Activated naive CD8-positive, alpha-beta T cell (primary cell): ENCODE measurements around the gene ITPR3.
A peak's percentile ranks its signal among the peaks of the same experiment; 100 is the strongest.
"Not testable (repeated sequence)": the region's sequence is repeated elsewhere in the genome, so short reads cannot be mapped to it uniquely, and the experiment has no call there.

ENCODE experiments used
- H3K27ac Mint-ChIP-seq: one replicate; pipeline ENCODE4 v1.8.0; 2021; ENCODE audit warnings: mixed read lengths
- H3K27me3 Mint-ChIP-seq: one replicate; pipeline ENCODE4 v1.8.0; 2021; ENCODE audit warnings: mixed read lengths
- H3K36me3 Mint-ChIP-seq: one replicate; pipeline ENCODE4 v1.8.0; 2021; ENCODE audit warnings: mixed read lengths
- H3K4me1 Mint-ChIP-seq: one replicate; pipeline ENCODE4 v1.8.0; 2021; ENCODE audit warnings: low read depth, mixed read lengths
- H3K4me3 Mint-ChIP-seq: one replicate; pipeline ENCODE4 v1.8.0; 2021; ENCODE audit warnings: mild to moderate bottlenecking, mixed read lengths
- H3K9me3 Mint-ChIP-seq: one replicate; pipeline ENCODE4 v1.8.0; 2021; ENCODE audit warnings: low read depth, mixed read lengths

ITPR3 gene

DNA sequence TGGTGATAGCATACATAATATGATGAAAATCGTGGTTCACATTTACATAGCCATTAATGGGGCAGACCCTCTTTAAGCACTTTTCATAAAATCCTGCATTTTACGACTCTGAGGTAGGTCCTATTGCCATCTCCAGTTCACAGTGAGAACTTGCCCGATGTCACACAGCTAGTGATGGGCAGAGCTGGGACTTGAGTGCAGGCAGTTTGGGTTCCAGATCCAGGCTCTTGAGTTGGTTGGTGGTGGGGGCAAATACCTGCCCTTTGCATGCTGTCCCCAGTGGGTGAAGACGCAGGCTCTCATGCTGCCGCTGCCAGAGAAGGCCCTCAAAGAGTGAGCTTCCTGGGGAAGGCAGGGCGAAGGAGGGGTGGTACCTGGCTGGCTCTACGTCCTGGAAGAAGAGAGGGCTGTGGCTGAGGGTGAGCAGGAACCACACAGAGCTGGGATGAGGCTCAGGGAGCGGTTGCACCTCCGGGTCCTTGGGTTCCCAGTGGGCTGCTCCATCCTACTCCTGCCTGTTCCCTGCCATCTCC, 34.9 kb upstream of the ITPR3 start:
- H3K4me3 Mint-ChIP-seq: no peak overlapping the region
- no peaks in the 10 kb centered on the region for H3K36me3 Mint-ChIP-seq
- peaks cover 17% of the 10 kb centered on the region for H3K4me1 Mint-ChIP-seq
- H3K27ac Mint-ChIP-seq: peak overlapping the region; percentile 93
- no peaks in the 10 kb centered on the region for H3K27me3 Mint-ChIP-seq
- H3K9me3 Mint-ChIP-seq: no peaks in the 10 kb centered on the region

- H3K27ac Mint-ChIP-seq: no peak overlapping the region
- no peaks in the 10 kb centered on the region for H3K9me3 Mint-ChIP-seq
- no peaks in the 10 kb centered on the region for H3K36me3 Mint-ChIP-seq
- H3K4me3 Mint-ChIP-seq: no peak overlapping the region
- H3K4me1 Mint-ChIP-seq: peaks cover 23% of the 10 kb centered on the region
- no peaks in the 10 kb centered on the region for H3K27me3 Mint-ChIP-seq
These were observed 33.6 kb upstream of the ITPR3 start for GRCh38 chr6:33587529-33587928.

DNA sequence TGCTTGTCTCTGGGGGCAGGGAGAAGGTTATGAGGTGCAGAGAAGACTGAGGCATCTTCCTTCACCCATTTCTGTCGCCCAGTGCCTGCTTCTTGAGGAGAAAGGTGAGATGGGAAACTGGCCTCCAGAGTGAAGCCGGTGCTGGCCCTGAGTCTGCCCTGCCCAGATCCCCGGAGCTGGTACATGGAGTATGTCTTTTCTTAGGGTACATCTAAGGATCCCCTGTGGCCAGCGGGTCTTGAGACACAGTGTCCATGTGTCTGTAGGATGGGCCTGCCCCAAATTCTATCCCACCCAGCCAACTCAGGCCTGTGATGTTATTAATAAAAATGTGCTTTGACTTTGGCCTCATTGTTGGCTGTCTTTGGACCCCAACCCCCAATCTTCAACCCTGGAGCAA, 32.2 kb upstream of the ITPR3 start:
- Mint-ChIP-seq H3K36me3 (no peaks in the 10 kb centered on the region), H3K27me3 (no peaks in the 10 kb centered on the region), H3K9me3 (no peaks in the 10 kb centered on the region), H3K4me3 (no peak overlapping the region), H3K27ac (no peak overlapping the region), H3K4me1 (peaks cover 31% of the 10 kb centered on the region)

- no peaks in the 10 kb centered on the region for H3K9me3 Mint-ChIP-seq
- no peaks in the 10 kb centered on the region for H3K36me3 Mint-ChIP-seq
- no peak overlapping the region for H3K27ac Mint-ChIP-seq
- peaks cover 31% of the 10 kb centered on the region for H3K4me1 Mint-ChIP-seq
- H3K4me3 Mint-ChIP-seq: no peak overlapping the region
- H3K27me3 Mint-ChIP-seq: no peaks in the 10 kb centered on the region
These were observed 31.8 kb upstream of the ITPR3 start for GRCh38 chr6:33589392-33589730.

DNA sequence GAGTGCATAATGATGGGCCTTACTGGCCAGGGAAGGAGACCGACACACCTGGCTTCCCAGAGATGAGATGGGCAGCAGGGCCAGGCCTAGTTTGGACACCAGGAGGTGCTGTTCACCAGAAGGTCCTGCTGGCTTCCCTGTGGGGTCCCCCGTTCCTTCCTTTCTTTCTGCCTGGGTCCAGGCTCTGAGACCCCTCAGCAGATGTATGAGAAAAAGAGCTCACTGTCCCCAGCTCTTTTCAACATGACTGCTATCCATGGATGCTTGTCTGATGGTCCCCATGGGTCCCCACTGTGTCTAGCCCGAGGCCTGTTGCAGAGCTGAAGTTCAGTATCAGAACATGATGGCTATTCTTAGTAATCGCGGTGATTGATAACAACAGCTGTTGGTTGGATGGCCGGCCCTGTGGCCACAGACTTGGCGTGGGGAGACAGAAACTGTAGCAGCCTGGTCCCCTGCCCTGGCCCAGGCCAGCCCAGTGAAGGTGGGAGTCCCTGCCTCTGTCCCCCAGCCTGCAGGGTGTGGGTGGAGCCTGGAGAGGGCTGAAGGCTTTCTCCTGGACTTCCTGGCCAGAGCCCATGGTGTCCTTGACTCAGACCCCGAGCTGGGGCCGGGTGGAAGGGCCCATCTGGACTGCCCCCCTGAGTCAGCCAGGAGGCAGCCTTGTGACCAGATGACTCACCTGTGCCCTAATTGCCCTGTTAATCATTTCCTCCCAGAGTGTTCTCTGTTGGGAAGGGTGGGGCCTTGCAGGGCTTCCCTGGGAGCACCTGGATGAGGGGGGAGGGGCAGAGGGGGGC, 31.2 kb upstream of the ITPR3 start:
- H3K4me3 Mint-ChIP-seq: no peak overlapping the region
- H3K27ac Mint-ChIP-seq: no peak overlapping the region
- H3K27me3 Mint-ChIP-seq: no peaks in the 10 kb centered on the region
- H3K36me3 Mint-ChIP-seq: no peaks in the 10 kb centered on the region
- H3K9me3 Mint-ChIP-seq: no peaks in the 10 kb centered on the region
- H3K4me1 Mint-ChIP-seq: peaks cover 30% of the 10 kb centered on the region

GRCh38 chr6:33590531-33591198, 30.5 kb upstream of the ITPR3 start:
- H3K27ac Mint-ChIP-seq: no peak overlapping the region
- H3K9me3 Mint-ChIP-seq: no peaks in the 10 kb centered on the region
- H3K36me3 Mint-ChIP-seq: no peaks in the 10 kb centered on the region
- peaks cover 23% of the 10 kb centered on the region for H3K4me1 Mint-ChIP-seq
- no peak overlapping the region for H3K4me3 Mint-ChIP-seq
- no peaks in the 10 kb centered on the region for H3K27me3 Mint-ChIP-seq

DNA sequence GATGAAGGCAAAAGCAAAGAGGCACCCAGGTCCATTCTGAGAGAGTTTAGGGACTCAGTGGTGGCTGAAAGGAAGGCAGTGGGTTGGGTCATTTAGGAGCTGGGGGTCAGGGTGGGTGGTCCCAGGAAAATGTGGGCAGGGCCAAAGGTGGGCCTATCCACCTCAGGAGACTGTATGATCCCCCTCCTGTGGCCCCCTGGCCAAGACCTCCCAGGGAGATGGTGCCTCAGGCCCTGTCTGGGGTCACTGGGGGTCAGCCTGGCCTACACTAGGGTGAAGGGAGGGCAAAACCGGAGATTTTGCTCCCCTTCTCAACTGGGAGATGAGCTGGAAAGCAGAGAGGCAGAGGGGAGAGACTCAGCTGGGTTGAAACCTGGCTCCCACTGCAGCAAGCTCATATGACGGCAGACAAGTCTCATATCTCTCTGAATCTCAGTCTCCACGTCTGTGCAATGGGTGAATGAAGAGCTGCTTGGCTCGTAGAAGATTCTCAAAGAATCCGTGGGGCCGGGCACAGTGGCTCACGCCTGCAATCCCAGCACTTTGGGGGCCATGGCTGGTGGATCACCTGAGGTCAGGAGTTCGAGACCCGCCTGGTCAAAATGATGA, 29.6 kb upstream of the ITPR3 start:
- H3K36me3 Mint-ChIP-seq: no peaks in the 10 kb centered on the region
- no peak overlapping the region for H3K27ac Mint-ChIP-seq
- peak overlapping the region; percentile 59 for H3K4me3 Mint-ChIP-seq
- H3K9me3 Mint-ChIP-seq: no peaks in the 10 kb centered on the region
- H3K27me3 Mint-ChIP-seq: no peaks in the 10 kb centered on the region
- peaks cover 18% of the 10 kb centered on the region for H3K4me1 Mint-ChIP-seq

DNA sequence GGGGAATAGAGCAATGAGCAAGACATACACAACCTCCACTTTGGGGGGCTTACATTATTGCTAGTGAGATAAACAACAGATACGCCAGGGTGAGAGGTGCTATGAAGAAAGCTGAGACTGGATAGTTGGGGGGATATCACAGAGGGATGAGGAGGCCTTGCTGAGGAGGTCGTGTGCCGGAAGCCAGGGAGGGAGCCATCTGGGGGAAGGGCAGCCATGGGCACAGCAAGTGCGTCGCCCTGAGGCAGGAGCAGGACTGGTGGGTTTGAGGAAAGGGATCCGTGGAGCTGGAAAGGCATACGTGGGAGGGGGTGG, 28.9 kb upstream of the ITPR3 start:
- peak overlapping the region; percentile 66 for H3K27ac Mint-ChIP-seq
- no peaks in the 10 kb centered on the region for H3K27me3 Mint-ChIP-seq
- H3K4me1 Mint-ChIP-seq: peaks cover 24% of the 10 kb centered on the region
- H3K4me3 Mint-ChIP-seq: peak overlapping the region; percentile 59
- H3K9me3 Mint-ChIP-seq: no peaks in the 10 kb centered on the region
- no peaks in the 10 kb centered on the region for H3K36me3 Mint-ChIP-seq

DNA sequence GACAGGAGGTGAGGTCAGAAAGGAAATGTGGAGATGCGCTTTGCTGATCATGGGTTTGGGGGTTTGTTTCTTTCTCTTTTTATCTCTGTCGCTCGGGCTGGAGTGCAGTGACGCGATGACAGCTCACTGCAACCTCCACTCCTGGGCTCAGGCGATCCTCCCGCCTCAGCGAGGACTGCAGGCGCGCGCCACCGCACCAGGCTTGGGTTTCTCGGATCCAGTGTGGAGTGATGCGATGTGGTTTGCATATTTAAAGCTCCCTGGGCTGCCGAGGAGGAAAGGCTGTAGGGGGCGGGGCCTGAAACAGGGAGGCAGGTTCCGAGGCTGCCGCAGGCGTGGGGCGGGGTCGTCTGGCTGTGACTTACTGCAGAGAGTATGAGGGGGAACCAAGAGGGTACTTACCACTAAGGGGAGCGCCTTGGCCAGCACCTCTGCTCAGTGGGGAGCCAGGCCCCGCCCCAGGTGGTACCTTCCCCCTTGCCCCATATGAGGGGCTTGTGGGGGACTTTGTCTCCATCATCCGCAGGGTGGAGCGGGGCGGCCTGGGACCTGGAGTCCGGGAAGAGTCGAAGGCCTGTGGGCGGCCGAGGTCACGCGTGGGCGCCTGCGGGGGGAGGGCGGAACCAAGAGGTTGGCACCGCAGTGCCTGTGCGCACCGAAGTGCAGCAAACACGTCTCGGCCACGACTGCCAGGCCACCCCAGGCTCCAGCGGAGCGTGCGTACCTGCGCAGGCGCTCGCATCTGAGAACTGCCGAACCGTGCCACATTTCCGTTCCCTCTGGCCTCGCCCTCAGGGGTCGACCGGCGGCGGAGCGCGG, 28.3 kb upstream of the ITPR3 start:
- Mint-ChIP-seq H3K4me3 (peak overlapping the region; percentile 59), H3K36me3 (no peaks in the 10 kb centered on the region), H3K27ac (peak overlapping the region; percentile 55), H3K9me3 (no peaks in the 10 kb centered on the region), H3K4me1 (peaks cover 27% of the 10 kb centered on the region), H3K27me3 (no peaks in the 10 kb centered on the region)

GRCh38 chr6:33593414-33593727, 27.8 kb upstream of the ITPR3 start:
- no peaks in the 10 kb centered on the region for H3K36me3 Mint-ChIP-seq
- no peaks in the 10 kb centered on the region for H3K27me3 Mint-ChIP-seq
- H3K4me3 Mint-ChIP-seq: peak overlapping the region; percentile 59
- peaks cover 30% of the 10 kb centered on the region for H3K4me1 Mint-ChIP-seq
- H3K27ac Mint-ChIP-seq: peak overlapping the region; percentile 55
- no peaks in the 10 kb centered on the region for H3K9me3 Mint-ChIP-seq

- H3K27ac Mint-ChIP-seq: no peak overlapping the region
- no peaks in the 10 kb centered on the region for H3K36me3 Mint-ChIP-seq
- H3K27me3 Mint-ChIP-seq: no peaks in the 10 kb centered on the region
- peaks cover 38% of the 10 kb centered on the region for H3K4me1 Mint-ChIP-seq
- peak overlapping the region; percentile 35 for H3K4me3 Mint-ChIP-seq
- no peaks in the 10 kb centered on the region for H3K9me3 Mint-ChIP-seq
These were observed 25.9 kb upstream of the ITPR3 start for GRCh38 chr6:33595001-33595846.

DNA sequence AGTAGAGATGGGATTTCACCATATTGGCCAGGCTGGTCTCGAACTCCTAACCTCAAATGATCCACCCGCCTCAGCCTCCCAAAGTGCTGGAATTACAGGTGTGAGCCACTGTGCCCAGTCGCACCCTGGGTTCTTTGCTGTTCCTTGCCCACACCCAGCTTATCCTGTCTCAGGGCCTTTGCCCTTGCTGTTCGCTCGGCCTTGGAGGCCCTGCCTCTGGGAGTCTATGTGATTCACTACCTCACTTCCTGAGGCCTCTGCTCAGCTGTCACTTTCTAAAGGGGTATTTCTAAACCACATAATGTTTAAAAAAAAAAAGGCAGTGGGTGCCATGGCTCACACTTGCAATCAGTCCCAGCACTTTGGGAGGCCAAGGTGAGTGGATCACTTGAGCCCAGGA, 24.2 kb upstream of the ITPR3 start:
- not testable (repeated sequence) for H3K27me3 Mint-ChIP-seq, H3K9me3 Mint-ChIP-seq, H3K36me3 Mint-ChIP-seq
- Mint-ChIP-seq H3K27ac (peak overlapping the region; percentile 17), H3K4me1 (peaks cover 36% of the 10 kb centered on the region), H3K4me3 (peak overlapping the region; percentile 37)

- H3K9me3 Mint-ChIP-seq: no peaks in the 10 kb centered on the region
- no peak overlapping the region for H3K4me3 Mint-ChIP-seq
- H3K36me3 Mint-ChIP-seq: no peaks in the 10 kb centered on the region
These were observed 23.4 kb upstream of the ITPR3 start for GRCh38 chr6:33597551-33598322.

More at GRCh38 chr6:33597551-33598322, 23.4 kb upstream of the ITPR3 start:
- Mint-ChIP-seq H3K4me1 (peaks cover 29% of the 10 kb centered on the region), H3K27me3 (no peaks in the 10 kb centered on the region), H3K27ac (no peak overlapping the region)
